LHCN-M2 (cell line): Measurements from ENCODE around the gene ADM2. TPM values are rescaled to one million over a fixed set of nuclear protein-coding genes. Genes with fewer than 3 reads are reported as not detected.

ENCODE experiments used
- DNase-seq: peaks from one replicate; pipeline ENCODE4 v3.0.0-alpha.2; 2012; ENCODE audit warnings: low read depth
- total RNA-seq: library from RNA; depleted of rRNA; stranded (reverse); fragments of >200 nt; gene quantifications from 2 replicates; pipeline ENCODE4 v1.2.3, GENCODE V29; 2014

ADM2 gene
- total RNA-seq, 1 experiment from 2014 or later = not detected

DNA sequence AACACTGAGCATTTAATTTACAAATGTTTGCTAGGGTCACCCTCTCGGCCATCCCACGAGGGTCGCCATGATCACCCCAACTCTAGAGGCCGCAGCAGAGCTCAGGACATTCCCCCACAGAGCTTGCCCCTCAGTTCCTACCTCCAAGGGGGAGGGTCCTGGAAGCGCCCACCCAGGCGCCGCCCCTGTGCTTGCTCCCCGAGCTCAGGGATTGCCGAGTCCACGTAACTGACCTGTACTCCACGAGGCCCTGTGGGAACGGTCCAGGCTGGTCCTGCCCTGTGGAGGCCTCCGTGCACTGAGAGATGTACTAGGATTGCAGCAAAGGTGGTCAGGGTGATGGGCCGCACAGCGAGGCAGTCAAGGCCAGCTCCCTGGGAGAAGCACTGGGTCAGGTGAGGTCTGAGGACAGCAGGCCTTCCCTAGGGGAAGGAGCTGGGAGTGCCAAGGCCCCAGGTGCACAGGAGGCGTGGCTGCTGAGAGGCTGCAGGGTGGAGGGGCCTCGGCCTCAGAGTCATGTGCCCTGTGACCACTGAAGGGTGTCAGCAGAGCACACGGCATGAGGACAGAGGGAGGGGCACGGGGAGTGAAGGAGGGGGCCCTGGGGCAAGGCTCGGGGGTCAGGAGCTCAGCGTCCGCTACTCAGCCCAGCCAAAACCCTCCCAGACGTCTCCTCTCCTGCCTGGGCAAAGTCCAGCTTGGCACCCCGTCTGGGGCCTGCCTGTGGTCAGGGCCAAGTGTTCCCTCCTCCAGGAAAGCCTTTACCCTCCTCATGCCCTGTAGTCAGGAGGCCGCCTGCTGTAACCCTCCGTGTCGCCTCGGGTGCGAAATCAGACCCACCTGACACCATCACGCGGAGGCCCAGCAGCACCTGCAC is 2.9 kb downstream of the ADM2 start:
- no peak for DNase-seq

DNA sequence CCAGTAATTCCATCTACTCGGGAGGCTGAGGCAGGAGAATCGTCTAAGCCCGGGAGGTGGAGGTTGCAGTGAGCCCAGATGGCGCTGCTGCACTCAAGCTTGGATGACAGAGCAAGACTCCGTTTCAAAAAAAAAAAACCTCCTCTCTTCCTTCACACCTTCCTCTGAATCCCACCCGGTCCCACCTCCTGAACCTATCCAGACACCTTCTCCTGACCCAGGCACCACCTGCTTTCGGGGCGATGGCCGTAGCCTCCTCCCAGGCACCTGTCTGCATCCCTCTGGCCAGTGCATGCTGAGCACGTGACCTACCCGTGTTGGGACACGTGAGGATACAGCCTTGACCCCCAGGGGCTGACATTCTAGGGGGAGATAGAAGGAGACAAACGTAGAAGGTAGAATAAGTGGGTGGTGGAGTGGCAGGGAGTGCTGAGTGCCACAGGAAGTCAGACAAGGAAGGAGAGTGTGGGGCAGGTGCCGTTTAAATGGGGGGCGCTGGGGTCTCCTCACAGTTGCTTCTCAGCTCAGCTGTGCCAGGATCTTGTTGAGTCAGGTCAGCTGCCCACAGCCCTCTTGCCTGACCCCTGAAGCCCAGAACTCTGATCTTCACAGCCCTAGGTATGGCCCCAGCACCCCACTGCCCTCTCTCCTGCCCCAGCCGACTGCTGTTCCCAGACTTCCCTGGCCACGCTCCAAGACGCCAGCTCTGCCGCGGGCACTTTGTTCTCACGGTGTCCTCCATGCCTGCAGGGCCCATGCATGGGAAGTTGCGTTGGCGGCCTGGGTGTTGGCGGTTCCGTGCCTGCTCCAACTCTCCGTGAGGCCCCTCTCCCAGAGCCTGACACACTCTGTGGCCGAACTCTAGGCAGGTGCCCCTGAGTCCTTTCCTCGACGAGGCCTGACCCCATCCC is 4.1 kb downstream of the ADM2 start:
- DNase-seq = no peak

DNA sequence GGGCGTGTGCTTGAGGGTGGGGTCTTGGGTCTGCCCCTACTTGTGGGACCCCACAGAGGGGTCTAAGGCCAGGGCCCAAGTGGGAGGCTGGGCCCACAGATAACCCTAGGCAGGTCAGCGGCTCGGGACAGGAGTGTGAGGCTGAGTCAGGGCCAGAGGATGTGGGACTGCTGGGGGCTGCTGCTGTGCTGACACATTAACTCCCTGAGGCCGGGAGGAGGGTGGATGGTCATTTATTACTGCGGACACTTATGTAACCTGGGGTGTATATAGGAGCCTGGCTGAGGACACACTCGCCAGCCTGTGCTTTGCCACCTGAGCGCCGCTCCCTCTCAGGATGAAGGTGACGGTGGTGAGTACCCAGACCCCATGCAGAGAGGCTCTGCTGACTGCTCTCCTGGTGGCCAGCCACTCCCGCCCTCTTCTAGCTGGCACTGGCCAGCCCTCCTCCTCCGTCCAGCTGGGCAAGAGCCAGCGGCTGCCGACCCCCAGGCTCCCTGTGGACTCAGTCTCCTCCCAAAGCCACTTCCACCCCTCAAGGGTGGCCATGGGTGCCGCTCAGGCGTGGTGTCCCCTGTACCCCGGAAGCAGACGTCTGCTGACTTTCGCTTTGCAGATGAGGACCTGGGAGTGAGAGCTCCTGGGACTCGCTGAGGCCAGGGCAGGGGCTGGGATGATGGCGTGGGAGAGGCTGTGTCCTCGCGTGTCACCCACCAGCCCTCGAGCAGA is 5.4 kb downstream of the ADM2 start, which contains the start of gene MIOX:
Gene MIOX, plus strand, starts transcription at position 299 of the 729 bp plus-strand sequence. Its CDS starts 39 bp downstream, at position 338.
- no peak for DNase-seq

DNA sequence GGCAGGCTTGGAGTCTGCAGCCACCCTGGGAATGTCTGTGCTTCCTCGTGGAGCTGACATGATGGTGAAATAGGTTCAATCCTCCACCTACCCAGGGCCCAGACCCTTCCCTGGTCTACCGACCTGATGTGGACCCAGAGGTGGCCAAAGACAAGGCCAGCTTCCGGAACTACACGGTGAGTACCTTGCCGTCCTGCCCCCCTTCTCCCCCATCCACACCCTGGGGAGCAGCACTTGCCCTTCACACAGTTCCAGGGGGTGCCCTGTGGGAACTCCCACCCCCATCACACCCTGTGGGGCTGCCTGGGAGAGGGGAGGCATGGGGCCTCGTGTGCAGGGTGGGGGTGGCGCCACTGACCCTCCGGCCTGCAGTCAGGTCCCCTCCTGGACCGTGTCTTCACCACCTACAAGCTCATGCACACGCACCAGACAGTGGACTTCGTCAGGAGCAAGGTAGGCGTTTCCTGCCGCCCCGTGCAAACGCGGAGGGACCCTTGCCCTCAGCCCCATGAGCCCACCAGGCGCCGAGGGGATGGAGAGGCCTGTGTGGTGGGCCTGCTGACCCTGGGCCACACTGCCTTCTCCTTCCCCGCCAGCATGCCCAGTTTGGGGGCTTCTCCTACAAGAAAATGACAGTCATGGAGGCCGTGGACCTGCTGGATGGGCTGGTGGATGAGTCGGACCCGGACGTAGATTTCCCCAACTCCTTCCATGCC is 6.1 kb downstream of the ADM2 start:
- no peak for DNase-seq

DNA sequence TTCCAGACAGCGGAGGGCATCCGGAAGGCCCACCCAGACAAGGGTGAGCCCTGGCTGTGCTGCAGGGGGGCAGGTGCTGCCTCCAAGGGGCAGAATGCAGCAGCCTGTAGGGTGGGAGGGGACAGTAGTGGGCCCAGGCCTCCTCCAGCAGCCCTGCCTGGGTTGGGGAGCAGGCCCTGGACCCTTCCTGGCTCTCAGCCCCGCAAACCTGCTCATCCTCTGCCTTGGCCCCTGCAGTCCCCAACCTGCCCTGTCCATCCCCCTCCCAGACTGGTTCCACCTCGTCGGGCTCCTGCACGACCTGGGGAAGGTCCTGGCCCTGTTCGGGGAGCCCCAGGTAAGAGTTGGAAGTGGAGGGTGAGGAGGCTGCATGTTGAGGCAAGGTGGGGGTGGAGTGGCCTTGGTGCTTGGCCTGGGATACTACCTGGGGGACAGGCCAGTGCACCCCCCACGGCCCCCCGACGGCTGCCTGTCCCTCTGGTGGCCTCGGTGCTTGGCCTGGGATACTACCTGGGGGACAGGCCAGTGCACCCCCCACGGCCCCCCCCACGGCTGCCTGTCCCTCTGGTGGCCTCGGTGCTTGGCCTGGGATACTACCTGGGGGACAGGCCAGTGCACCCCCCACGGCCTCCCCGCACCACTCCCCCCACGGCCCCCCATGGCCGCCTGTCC is 6.8 kb downstream of the ADM2 start:
- no peak for DNase-seq

DNA sequence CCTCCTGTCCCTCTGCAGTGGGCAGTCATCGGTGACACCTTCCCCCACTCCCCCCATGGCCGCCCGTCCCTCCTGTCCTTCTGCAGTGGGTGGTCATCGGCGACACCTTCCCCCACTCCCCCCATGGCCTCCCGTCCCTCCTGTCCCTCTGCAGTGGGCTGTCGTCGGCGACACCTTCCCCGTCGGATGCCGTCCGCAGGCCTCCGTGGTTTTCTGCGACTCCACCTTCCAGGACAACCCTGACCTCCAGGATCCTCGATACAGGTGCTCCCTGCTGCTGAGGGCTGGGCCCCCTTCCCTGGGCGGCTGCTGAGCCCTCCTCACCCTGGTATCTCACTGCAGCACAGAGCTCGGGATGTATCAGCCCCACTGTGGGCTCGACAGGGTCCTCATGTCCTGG is 7.5 kb downstream of the ADM2 start:
- DNase-seq = no peak

DNA sequence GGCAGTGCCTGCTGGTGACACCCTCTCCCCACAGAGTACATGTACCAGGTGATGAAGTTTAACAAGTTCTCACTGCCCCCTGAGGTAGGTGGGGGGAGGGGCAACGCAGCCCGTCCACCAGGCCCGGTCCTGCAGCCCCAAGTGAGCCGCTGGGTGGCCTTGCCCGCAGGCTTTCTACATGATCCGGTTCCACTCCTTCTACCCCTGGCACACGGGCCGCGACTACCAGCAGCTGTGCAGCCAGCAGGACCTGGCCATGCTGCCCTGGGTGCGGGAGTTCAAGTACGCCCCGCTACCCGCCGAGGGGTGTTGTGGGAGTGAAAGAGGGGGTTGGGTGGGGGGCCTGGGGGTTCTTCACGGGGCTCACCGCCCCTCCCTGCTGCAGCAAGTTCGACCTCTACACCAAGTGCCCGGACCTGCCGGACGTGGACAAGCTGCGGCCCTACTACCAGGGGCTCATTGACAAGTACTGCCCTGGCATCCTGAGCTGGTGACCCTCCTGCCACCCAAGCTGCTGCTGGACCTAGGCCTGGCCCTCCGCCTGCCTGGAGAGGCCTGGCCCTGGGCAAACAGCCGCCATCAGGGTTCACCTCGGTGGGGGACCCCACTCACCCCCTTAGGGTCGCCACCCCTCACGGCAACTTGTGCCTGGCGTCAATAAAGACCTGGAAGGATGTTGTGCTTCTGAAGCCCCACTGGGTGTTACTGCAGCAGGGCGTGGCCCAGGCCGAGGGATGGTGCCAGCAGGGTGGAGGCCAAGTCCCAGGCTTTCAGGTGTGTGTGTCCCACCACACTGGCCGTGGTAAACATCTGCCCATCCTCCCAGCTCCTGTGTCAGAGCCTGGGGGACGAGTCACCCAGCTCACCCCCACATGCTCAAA is 8.3 kb downstream of the ADM2 start:
- no peak for DNase-seq

DNA sequence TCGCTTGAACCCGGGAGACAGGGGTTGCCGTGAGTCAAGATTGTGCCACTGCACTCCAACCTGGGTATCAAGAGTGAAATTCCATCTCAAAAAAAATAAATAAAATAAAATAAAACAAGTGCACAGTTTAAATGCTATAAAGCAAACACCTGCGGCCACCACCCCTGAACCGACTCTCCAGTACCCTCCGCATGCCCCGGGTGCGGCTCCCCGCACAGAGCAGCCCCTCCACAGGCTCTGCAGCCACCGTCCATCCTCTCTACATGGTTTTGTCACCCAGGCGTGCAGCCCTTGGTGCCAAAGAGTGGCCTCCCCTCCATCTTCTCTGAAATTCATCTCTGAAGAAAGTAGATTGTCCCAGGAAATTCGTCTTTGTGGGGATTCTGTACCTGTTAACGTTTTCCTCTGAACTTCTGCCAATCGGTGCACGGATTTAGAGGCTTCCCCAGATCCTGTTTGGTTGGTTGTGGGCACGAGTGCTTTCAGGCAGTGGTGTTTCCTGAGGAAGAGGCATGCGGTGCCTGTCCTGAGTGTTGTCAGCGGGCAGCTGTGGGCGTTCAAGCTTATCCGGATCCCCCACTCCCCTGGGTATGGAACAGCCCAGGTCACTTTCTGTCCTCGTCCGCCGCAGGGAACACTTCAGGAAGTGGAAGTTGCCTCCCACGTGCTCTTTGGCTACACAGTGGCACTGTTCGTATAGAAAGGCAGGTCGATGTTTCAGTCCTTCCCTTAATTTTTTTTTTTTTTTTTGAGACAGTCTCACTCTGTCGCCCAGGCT is 9.4 kb downstream of the ADM2 start:
- DNase-seq = no peak

DNA sequence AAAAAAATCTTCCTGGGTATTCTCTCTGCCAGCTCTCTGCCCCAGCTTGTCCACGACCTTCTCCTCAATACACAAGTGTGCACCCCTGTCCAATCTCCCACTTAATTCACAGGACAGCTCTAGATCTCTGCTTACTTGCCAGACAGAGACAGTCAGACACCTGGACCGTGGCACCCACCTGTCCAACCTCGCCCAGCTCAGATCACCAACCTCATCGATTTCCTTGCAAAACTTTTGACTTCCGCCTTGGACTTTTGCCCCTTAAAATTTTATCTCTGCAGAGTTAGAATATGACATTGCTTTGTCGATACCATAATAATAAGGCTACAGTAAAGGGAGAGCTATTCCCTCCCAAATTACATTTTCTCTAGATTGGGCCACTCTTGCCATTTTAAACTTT is 15.8 kb downstream of the ADM2 start:
- no peak for DNase-seq

DNA sequence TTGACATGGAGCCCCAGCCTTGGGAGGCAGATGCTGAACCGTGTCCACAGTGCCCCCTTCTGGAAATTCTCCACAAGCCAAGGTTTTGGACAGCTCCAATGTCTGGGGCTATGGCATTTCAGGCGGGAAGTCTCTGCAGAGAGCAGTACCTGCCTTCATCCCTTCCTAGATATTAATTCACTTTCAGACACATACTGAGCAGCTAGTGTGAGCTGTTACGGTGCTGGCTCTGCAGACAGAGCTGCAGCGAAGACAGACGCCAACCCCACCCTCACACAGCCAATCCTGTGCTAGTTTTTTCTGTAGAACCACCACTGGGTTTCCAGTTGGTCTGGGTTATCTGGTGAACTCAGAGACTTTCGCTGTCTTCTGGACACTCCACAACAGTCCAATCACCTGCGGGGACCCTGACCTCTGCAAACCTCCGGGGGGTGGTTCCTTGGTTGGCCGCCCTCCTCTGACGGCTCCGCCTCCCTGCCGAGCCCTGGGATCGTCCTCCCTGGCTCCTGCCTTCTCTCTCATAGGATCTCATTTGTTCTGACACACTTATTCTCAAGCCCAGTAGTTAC is 17.1 kb downstream of the ADM2 start:
- peak; percentile 53 for DNase-seq

DNA sequence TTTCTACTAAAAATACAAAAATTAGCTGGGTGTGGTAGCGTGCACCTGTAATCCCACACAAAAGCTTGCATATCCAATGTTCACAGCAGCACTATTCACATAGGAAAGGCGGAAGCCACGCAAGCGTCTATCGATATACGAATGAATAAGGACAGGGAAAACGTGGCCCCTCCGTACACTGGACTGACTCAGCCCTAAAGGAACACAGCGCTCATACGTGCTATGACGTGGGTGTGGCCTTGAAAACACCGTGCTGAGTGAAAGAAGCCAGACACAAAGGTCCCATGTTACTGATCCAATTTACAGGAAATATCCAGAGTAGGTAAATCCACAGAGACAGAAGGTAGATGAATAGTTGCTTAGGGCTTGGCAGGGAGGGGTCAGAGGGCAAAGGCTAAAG is 19.1 kb downstream of the ADM2 start:
- DNase-seq = no peak

DNA sequence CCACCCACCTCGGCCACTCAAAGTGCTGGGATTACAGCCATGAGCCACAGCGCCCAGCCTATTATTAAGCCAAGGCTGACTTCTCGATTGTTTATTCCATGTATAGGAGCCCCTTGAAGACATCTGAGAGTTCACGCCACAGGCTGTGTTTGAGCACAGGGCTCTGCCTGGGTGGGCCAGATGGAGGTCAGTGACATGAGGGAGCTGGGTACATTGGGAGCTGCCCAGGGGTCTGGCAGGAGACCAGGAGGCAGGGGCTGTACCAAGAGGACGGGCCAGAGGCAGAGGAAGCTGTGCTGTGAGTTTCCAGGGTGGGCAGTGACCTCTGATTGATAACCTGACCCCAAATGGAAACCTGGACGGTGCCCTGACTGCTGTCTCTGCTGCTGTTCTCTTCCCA is 20.8 kb downstream of the ADM2 start:
- no peak for DNase-seq

DNA sequence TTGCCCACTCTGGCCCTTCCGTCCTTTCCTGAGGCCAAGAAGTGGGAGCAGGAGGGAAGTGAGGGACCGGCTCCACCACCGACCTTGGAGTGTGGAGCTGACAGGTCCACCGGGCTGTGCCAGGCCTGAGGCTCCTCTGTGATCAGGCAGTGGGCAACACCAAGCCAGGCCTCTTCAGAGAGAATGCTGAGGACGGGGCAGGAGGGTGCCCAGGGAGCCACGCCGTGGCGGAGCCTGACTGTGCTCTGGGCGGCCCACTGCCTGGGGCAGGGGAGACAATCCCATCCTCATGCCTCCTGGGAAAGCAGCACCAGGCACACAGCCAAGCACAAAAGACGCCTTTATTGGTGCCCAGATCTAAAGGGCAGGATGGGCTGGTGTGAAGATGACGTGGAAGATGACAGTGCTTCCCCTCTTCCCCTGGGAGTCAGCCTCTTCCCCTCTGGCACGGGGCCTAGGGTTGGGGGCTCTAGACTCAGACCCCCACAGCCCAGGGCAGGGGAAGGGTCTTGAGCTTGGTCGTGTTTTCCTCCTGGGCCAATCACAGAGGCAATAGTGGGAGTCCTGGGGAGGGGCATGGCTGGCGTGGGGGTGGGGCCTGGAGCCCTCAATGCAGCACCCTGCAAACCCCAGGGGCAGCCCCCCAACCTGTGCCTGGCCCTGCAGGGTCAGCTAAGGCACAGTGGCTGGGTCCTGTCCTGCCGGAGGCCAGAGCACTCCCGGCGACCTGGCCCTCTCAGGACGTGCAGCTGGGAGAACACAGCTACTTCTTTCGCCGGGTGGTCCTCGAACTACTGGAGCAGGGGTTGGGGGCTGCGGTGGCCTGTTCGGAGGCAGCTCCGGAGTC is 21.5 kb downstream of the ADM2 start:
- no peak for DNase-seq

DNA sequence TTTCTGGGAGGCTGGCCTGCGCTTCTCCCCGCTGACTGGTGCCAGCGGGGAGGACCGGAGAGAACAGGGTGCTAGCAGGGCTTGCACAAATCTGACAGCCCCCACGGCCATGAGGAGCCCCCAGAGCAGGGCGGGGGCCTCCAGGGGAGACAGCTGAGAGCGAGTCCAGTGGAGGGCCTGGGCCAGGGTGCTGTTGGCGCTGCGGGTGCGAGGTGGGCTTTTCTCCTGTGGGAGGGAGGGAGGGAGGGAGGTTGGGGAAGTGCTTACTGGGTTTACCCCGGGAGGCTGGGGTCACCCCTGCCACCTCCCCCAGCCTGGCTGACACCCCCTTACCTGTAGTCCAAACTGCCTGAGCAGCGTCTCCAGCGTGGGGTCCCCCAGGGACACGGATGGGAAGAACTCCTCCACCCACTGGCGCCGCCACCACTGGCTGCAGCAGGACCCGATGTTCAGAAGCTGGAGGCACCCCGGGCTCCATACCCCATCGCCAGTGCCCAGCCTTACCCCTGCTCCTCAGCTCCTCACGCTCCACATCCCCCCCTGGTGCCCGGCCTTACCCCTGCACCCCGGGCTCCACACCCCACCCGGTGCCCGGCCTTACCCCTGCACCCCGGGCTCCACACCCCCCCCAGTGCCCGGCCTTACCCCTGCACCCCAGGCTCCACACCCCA is 22.3 kb downstream of the ADM2 start:
- no peak for DNase-seq

DNA sequence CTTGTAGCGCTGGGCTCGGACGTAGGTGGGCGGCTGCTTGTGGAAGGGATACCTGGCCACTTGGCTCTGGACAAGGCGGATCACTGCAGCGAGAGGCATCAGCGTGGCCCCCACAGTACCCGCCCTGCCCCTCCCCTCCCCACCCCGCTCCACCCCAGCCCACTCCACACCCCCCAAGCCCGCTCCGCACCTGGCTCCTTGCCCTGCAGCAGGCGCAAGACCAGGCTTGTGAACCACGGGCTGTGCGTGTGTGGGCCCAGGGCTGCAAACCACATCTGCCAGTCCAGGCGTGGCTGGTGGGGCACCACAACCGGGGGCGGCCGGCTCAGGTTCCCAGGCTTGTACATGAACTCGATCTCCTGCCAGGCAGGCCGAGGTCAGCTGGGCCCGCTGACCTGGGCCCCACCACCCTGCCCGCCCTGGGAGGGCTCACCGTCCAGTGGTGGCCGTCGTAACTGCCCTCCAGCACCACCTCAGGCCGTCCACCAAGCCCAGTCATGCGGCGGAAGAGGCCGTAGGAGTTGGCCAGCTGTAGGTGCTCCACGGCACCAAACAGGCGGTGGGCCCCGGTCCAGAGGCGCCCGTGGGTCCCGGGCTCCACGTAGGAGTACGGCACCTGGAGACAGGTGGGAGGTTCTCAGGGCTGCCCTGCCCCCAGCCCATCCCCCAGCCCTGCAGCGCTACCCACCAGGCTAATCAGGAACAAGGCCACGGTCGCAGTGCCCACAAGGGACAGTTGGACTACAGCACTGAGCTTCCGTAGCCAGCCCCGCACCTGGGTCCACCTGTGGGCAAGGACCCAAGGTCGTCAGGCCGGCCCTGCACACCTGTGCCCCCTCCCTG is 23.2 kb downstream of the ADM2 start:
- no peak for DNase-seq

DNA sequence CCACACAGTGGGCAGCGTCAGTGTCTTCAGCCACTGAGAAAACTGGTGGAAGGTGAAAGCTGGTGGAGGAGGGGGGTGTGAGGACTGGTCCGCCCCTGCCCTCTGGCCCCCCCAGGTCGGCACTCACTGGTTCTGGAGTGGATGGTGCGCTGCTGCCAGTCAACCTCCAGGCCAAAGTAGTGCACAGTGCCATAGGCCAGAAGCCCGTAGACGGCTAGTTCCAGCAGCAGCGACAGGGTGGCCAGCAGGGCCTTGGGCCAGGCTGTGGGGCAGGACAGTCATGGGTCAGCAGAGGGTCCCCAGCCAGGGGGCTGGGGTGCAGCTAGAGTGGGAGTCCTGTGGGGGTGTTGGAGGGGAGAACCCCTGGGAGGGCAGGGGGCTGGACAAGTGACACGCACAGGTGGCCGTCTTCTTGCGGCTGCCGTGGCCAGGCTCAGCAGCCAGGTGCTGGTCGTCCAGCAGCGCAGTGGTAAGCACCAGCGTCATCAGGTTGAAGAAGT is 24.0 kb downstream of the ADM2 start:
- DNase-seq = no peak
